CD8-positive, alpha-beta memory T cell (primary cell): ENCODE data around the gene RNF121. TPM values are rescaled to one million over a fixed set of nuclear protein-coding genes. Genes with fewer than 3 reads are reported as not detected.

ENCODE experiments used
- CTCF ChIA-PET: fragments of 350-600 bp; sonication (Branson Sonifier 250); formaldehyde crosslinking; loops from one replicate; lab custom pipeline; 2021; ENCODE audit warnings: antibody characterized with exemption; lab: Charles Lee
- POLR2A ChIA-PET: fragments of 350-600 bp; sonication (Branson Sonifier 250); formaldehyde crosslinking; loops from one replicate; lab custom pipeline; 2021; ENCODE audit warnings: antibody characterized with exemption; lab: Charles Lee
- DNase-seq, 5 donors: peaks; one replicate each; pipeline versions ENCODE4 v3.0.0 to v3.0.0-alpha.2; 2020 to 2022; ENCODE audit warnings: mixed read lengths in 1 of 5
- H3K27ac ChIP-seq: one replicate; pipeline ENCODE4 v1.7.0; 2013; ENCODE audit warnings: low read depth, mild to moderate bottlenecking, low read length, moderate library complexity
- H3K27me3 ChIP-seq: 2 replicates; pipeline ENCODE4 v1.7.0; 2013; ENCODE audit warnings: low read length, mild to moderate bottlenecking; ENCODE audit not compliant: insufficient read depth, poor library complexity, severe bottlenecking
- H3K36me3 ChIP-seq: 2 replicates; pipeline ENCODE4 v1.7.0; 2013; ENCODE audit warnings: mild to moderate bottlenecking, low read length, moderate library complexity; ENCODE audit not compliant: insufficient read depth
- H3K4me1 ChIP-seq: 2 replicates; pipeline ENCODE4 v1.7.0; 2013; ENCODE audit warnings: mild to moderate bottlenecking, low read length, moderate library complexity; ENCODE audit not compliant: insufficient read depth
- H3K4me3 ChIP-seq: 2 replicates; pipeline ENCODE4 v1.7.0; 2013; ENCODE audit warnings: mild to moderate bottlenecking, low read length
- H3K9me3 ChIP-seq: 2 replicates; pipeline ENCODE4 v1.7.0; 2013; ENCODE audit warnings: mild to moderate bottlenecking, low read length
- H3K27ac Mint-ChIP-seq, 8 donors: one replicate each; pipeline ENCODE4 v1.8.0; 2020 to 2021; ENCODE audit warnings: mixed read lengths in 8 of 8, mild to moderate bottlenecking in 6 of 8, inconsistent platforms in 3 of 8, moderate library complexity in 3 of 8
- H3K27me3 Mint-ChIP-seq, 2 donors: one replicate each; pipeline ENCODE4 v1.8.0; 2020 to 2021; ENCODE audit warnings: mixed read lengths in 2 of 2, mild to moderate bottlenecking in 1 of 2, moderate library complexity in 1 of 2
- H3K36me3 Mint-ChIP-seq, 3 donors: one replicate each; pipeline ENCODE4 v1.8.0; 2020 to 2021; ENCODE audit warnings: mixed read lengths in 3 of 3, inconsistent platforms in 1 of 3, mild to moderate bottlenecking in 1 of 3
- H3K4me1 Mint-ChIP-seq, 3 donors: one replicate each; pipeline ENCODE4 v1.8.0; 2020 to 2021; ENCODE audit warnings: mixed read lengths in 3 of 3, inconsistent platforms in 1 of 3, mild to moderate bottlenecking in 1 of 3
- H3K4me3 Mint-ChIP-seq, 7 donors: one replicate each; pipeline ENCODE4 v1.8.0; 2020 to 2021; ENCODE audit warnings: mixed read lengths in 7 of 7, mild to moderate bottlenecking in 6 of 7, moderate library complexity in 4 of 7, inconsistent platforms in 2 of 7
- H3K9me3 Mint-ChIP-seq, 5 donors: one replicate each; pipeline ENCODE4 v1.8.0; 2020 to 2022; ENCODE audit warnings: mixed read lengths in 5 of 5, mild to moderate bottlenecking in 3 of 5, moderate library complexity in 2 of 5, inconsistent platforms in 1 of 5
- polyA plus RNA-seq: library from polyadenylated mRNA; unstranded; fragments of 300-500 nt; fragmentation: Illumina TruSeq; gene quantifications from one replicate; pipeline ENCODE4 v1.2.3, GENCODE V29; 2021
- total RNA-seq, 2 experiments: library from RNA; stranded (reverse); gene quantifications; one replicate each; pipeline ENCODE4 v1.2.3, GENCODE V29; 2021

Gene RNF121
- total and polyA plus RNA-seq, 3 experiments from 2014 or later: 9.4 to 62.1 (median 57.3) TPM

DNA sequence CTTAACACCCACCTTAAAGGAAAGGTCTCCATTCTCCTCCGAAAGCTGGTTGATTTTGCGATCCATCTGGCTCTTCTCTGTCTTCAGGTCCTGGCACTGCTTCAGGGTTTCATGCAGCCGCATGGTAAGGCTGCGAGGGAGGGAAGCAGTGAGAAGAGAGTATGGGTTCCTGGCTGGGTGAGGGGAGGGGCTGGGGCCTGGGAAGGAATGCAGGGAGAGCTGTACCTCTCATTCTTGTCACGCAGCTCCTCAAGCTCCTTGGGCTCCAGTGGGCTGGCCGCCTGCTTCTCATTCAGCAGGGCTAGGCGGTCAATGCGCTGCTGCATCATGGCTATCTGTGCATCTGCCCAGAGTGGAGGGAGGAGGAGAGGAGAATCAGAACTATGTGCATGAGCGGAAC lies 89.3 kb downstream of the RNF121 start:
- Histone ChIP-seq H3K36me3 (peaks cover 94% of the 10 kb centered on the region), H3K4me3 (no peak overlapping the region), H3K9me3 (no peaks in the 10 kb centered on the region), H3K27me3 (no peaks in the 10 kb centered on the region), H3K4me1 (no peaks in the 10 kb centered on the region), H3K27ac (no peak overlapping the region)
- POLR2A ChIA-PET: no interaction called here
- peak overlapping the region in 2 of 8 donors; percentile 17 to 20 for H3K27ac Mint-ChIP-seq
- DNase-seq: no peak
- no peaks in the 10 kb centered on the region for H3K9me3 Mint-ChIP-seq
- no peak overlapping the region for H3K4me3 Mint-ChIP-seq
- CTCF ChIA-PET: interaction anchor here (2.0 kb wide), 1 partner anchor 73 kb away, joined by 6 read pairs; no protein-coding TSS in a partner anchor
- H3K27me3 Mint-ChIP-seq: no peaks in the 10 kb centered on the region
- no peaks in the 10 kb centered on the region for H3K4me1 Mint-ChIP-seq
- H3K36me3 Mint-ChIP-seq: peaks cover 10 to 96% (median 31%) of the 10 kb centered on the region in 3 donors

GRCh38 chr11:72023335-72023734 lies 94.5 kb downstream of the RNF121 start:
- DNase-seq: no peak
- H3K36me3 Mint-ChIP-seq: peaks cover 10 to 94% (median 16%) of the 10 kb centered on the region in 3 donors
- POLR2A ChIA-PET: interaction anchor here (0.6 kb wide), 1 partner anchor 411 kb away, joined by 5 read pairs; the partner anchor contains the start of gene CLPB

DNA sequence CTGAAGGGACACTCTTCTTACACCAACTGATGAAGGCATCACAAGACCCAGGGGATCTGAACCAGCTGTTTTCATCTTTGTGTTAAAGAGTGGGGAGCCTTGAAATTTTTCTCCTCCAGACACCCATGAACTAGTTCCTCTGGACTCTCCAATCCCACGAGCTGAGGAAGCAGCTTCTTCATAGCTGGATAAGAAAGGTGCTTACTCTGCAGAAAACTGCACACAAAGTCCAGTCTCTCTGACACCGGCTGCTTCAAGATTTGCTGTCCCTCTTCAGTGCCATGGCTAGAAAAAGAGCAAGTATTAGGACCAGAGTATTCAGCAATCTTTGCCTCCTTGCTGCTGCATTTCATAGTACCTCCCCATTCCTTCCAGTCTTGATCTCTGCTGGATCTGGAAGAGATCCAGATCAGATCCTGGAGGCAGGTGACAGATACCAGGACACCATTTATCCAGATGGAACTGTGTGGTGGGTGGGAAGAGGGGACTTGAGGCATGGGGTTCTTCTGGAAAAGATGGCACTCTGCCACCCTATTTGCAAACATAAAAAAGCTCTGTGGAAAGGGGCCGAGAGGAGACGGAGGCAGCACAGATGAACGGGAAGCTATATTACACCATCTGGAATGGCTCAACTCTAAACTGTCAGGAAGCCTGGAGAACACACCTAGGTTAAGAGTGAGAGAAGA lies 95.4 kb downstream of the RNF121 start:
- Mint-ChIP-seq H3K4me3 (no peak overlapping the region), H3K27me3 (no peaks in the 10 kb centered on the region), H3K27ac (peak overlapping the region in 4 of 8 donors; percentile 25 to 57 (median 42)), H3K9me3 (no peaks in the 10 kb centered on the region), H3K36me3 (peaks cover 10 to 94% (median 13%) of the 10 kb centered on the region in 3 donors), H3K4me1 (peaks cover 22 to 45% (median 41%) of the 10 kb centered on the region in 3 donors)
- DNase-seq: no peak
- POLR2A ChIA-PET: interaction anchor here (0.6 kb wide), 1 partner anchor 410 kb away, joined by 5 read pairs; the partner anchor contains the start of gene CLPB
- H3K4me1 ChIP-seq: no peaks in the 10 kb centered on the region
- CTCF ChIA-PET: interaction anchor here (1.0 to 12.7 kb wide), 21 partner anchors 9 to 407 kb away, joined by 3 to 177 read pairs (median 8); no protein-coding TSS in a partner anchor
- no peak overlapping the region for H3K27ac ChIP-seq
- H3K36me3 ChIP-seq: peaks cover 58% of the 10 kb centered on the region
- H3K4me3 ChIP-seq: no peak overlapping the region
- H3K27me3 ChIP-seq: no peaks in the 10 kb centered on the region
- H3K9me3 ChIP-seq: no peaks in the 10 kb centered on the region

More at GRCh38 chr11:72023335-72023734, 94.5 kb downstream of the RNF121 start:
- Histone ChIP-seq H3K9me3 (no peaks in the 10 kb centered on the region), H3K27me3 (no peaks in the 10 kb centered on the region), H3K36me3 (peaks cover 67% of the 10 kb centered on the region), H3K4me1 (no peaks in the 10 kb centered on the region), H3K27ac (no peak overlapping the region), H3K4me3 (no peak overlapping the region)
- CTCF ChIA-PET: interaction anchor here (1.0 to 12.7 kb wide), 5 partner anchors 21 to 122 kb away, joined by 3 to 177 read pairs (median 14); no protein-coding TSS in a partner anchor
- H3K4me3 Mint-ChIP-seq: no peak overlapping the region
- H3K4me1 Mint-ChIP-seq: peaks cover 17 to 38% (median 35%) of the 10 kb centered on the region in 3 donors
- H3K27ac Mint-ChIP-seq: peak overlapping the region in 3 of 8 donors; percentile 25 to 75 (median 62)
- H3K27me3 Mint-ChIP-seq: no peaks in the 10 kb centered on the region
- H3K9me3 Mint-ChIP-seq: no peaks in the 10 kb centered on the region

DNA sequence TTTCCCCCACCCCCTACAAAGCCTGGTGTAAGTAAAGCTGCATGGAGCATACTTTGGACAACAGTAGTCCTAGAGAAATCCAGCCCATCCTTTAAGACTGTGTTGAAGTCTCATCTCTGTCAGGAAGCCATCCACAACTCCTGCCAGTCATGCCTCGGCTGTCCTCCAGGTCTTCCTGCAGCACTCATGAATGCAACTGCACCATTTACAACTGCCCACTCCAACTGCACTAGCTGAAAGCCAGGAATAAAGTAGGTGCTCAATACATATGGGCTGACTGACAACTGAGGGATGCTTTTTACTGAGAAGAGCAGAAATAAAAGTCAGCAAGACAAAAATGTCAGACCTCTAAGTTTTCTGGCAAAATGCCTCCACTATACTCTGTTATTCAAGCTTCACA lies 97.2 kb downstream of the RNF121 start:
- Mint-ChIP-seq H3K4me3 (no peak overlapping the region), H3K9me3 (no peaks in the 10 kb centered on the region), H3K4me1 (peaks cover 31 to 61% (median 49%) of the 10 kb centered on the region in 3 donors), H3K27me3 (no peaks in the 10 kb centered on the region), H3K27ac (peak overlapping the region in 7 of 8 donors; percentile 25 to 90 (median 54)), H3K36me3 (peaks cover under 1 to 92% (median 8%) of the 10 kb centered on the region in 3 donors)
- no peaks in the 10 kb centered on the region for H3K27me3 ChIP-seq
- H3K4me3 ChIP-seq: no peak overlapping the region
- peaks cover 12% of the 10 kb centered on the region for H3K4me1 ChIP-seq
- POLR2A ChIA-PET: interaction anchor here (1.4 kb wide), 1 partner anchor 15 kb away, joined by 4 read pairs; no protein-coding TSS in a partner anchor
- H3K9me3 ChIP-seq: no peaks in the 10 kb centered on the region
- CTCF ChIA-PET: interaction anchor here (1.0 to 12.7 kb wide), 10 partner anchors 8 to 405 kb away, joined by 3 to 177 read pairs (median 10); no protein-coding TSS in a partner anchor
- H3K36me3 ChIP-seq: peaks cover 42% of the 10 kb centered on the region
- DNase-seq: no peak
- H3K27ac ChIP-seq: no peak overlapping the region

GRCh38 chr11:72030472-72031045 lies 101.7 kb downstream of the RNF121 start:
- Histone ChIP-seq H3K4me1 (peaks cover 29% of the 10 kb centered on the region), H3K27me3 (no peaks in the 10 kb centered on the region), H3K36me3 (peaks cover 22% of the 10 kb centered on the region), H3K4me3 (no peak overlapping the region), H3K27ac (peak overlapping the region; percentile 14), H3K9me3 (no peaks in the 10 kb centered on the region)
- peaks cover 0 to 75% (median 5%) of the 10 kb centered on the region in 3 donors for H3K36me3 Mint-ChIP-seq
- H3K27ac Mint-ChIP-seq: peak overlapping the region in 6 of 8 donors; percentile 48 to 95 (median 74)
- no peaks in the 10 kb centered on the region for H3K27me3 Mint-ChIP-seq
- POLR2A ChIA-PET: no interaction called here
- peaks cover 40 to 71% (median 49%) of the 10 kb centered on the region in 3 donors for H3K4me1 Mint-ChIP-seq
- CTCF ChIA-PET: interaction anchor here (1.8 to 12.7 kb wide), 5 partner anchors 9 to 396 kb away, joined by 3 to 177 read pairs (median 13); no protein-coding TSS in a partner anchor
- no peak for DNase-seq
- no peaks in the 10 kb centered on the region for H3K9me3 Mint-ChIP-seq
- peak overlapping the region in 1 of 7 donors; percentile 44 for H3K4me3 Mint-ChIP-seq

DNA sequence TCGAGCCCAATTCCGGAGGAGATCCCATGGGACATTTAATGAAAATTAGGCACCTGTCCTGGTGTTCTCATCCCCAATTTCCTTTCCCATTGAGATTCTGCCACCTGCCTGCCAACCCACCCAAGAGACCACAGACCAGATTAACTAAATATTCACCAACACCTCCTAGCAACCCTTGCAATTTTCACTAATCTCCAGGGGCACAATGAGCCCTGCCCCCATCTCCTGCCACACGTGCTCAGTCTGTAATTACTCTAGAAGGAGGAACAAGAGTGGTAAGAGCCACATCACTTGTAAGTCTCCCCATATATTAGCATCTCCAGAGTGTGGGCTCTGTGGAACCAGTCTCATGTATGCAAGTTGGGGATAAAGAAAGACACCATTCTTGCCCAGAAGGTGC lies 107.8 kb downstream of the RNF121 start:
- H3K9me3 ChIP-seq: no peaks in the 10 kb centered on the region
- H3K27me3 ChIP-seq: no peaks in the 10 kb centered on the region
- peak overlapping the region in 4 of 7 donors; percentile 14 to 29 (median 22) for H3K4me3 Mint-ChIP-seq
- H3K27me3 Mint-ChIP-seq: no peaks in the 10 kb centered on the region
- H3K36me3 Mint-ChIP-seq: peaks cover 0 to 44% (median 4%) of the 10 kb centered on the region in 3 donors
- peak overlapping the region; percentile 38 to 84 (median 79) for H3K27ac Mint-ChIP-seq
- no peak for DNase-seq
- H3K36me3 ChIP-seq: peaks cover 16% of the 10 kb centered on the region
- POLR2A ChIA-PET: no interaction called here
- H3K4me1 ChIP-seq: peaks cover 58% of the 10 kb centered on the region
- no peaks in the 10 kb centered on the region for H3K9me3 Mint-ChIP-seq
- CTCF ChIA-PET: interaction anchor here (1.1 kb wide), 1 partner anchor 54 kb away, joined by 3 read pairs; no protein-coding TSS in a partner anchor
- no peak overlapping the region for H3K4me3 ChIP-seq
- peaks cover 21 to 30% (median 25%) of the 10 kb centered on the region in 3 donors for H3K4me1 Mint-ChIP-seq
- H3K27ac ChIP-seq: no peak overlapping the region

- peaks cover 16 to 39% (median 25%) of the 10 kb centered on the region in 3 donors for H3K4me1 Mint-ChIP-seq
- CTCF ChIA-PET: interaction anchor here (4.4 kb wide), 1 partner anchor 13 kb away, joined by 38 read pairs; no protein-coding TSS in a partner anchor
- peaks cover 16% of the 10 kb centered on the region for H3K36me3 ChIP-seq
- H3K27ac Mint-ChIP-seq: peak overlapping the region in 3 of 8 donors; percentile 26 to 84 (median 84)
- no peaks in the 10 kb centered on the region for H3K9me3 ChIP-seq
- H3K4me3 Mint-ChIP-seq: peak overlapping the region in 1 of 7 donors; percentile 67
- H3K36me3 Mint-ChIP-seq: peaks cover 0 to 39% (median 4%) of the 10 kb centered on the region in 3 donors
- no peaks in the 10 kb centered on the region for H3K27me3 Mint-ChIP-seq
- H3K27ac ChIP-seq: no peak overlapping the region
- H3K27me3 ChIP-seq: no peaks in the 10 kb centered on the region
- peak in 1 of 5 donors; percentile 20 for DNase-seq
- POLR2A ChIA-PET: no interaction called here
- H3K4me1 ChIP-seq: peaks cover 64% of the 10 kb centered on the region
- H3K4me3 ChIP-seq: peak overlapping the region; percentile 68
- H3K9me3 Mint-ChIP-seq: no peaks in the 10 kb centered on the region
Measured at GRCh38 chr11:72037554-72038311, 108.9 kb downstream of the RNF121 start.
